K562 (cell line): ENCODE data around the gene UBA3. TPM values are rescaled to one million over a fixed set of nuclear protein-coding genes. Genes with fewer than 3 reads are reported as not detected.

ENCODE experiments used
- ATAC-seq: fragments of 200-7000 bp; cut with Tn5 transposase; 3 replicates; pipeline ENCODE4 v1.9.1; 2020; ENCODE audit warnings: moderate library complexity
- BruUV-seq: library from RNA; stranded (reverse); fragments of 400-500 nt; replicated peaks from 2 replicates; lab custom pipeline; 2021; lab: Mats Ljungman, UMichigan
- CTCF ChIA-PET: fragments of 300-600 bp; formaldehyde crosslinking; extraction: SDS; loops from one replicate; lab custom pipeline; 2021; ENCODE audit warnings: low intra/inter-chr PET ratio; lab: Yijun Ruan, JAX
- POLR2A ChIA-PET: fragments of 300-600, 350-650 bp; sonication (Branson Sonifier 250); formaldehyde crosslinking; extraction: SDS; loops from one replicate; lab custom pipeline; 2021; ENCODE audit warnings: antibody characterized with exemption, inconsistent platforms; lab: Yijun Ruan, JAX
- DNase-seq, 4 experiments: peaks; one replicate each; pipeline versions ENCODE4 v3.0.0 to v3.0.0-alpha.2; 2011 to 2018; ENCODE audit warnings: low spot score in 3 of 4, mixed read lengths in 3 of 4; ENCODE audit errors: extremely low read depth in 1 of 4
- FAIRE-seq: peaks from 2 replicates; lab custom pipeline; 2011; peaks lifted over from hg19 to GRCh38; lab: Jason Lieb, UNC
- H2AFZ ChIP-seq: 2 replicates; pipeline ENCODE4 v1.6.0; 2011; ENCODE audit warnings: low read depth, low read length, control low read depth, inconsistent platforms
- H3K27ac ChIP-seq: fragments of 200-600 bp; 3 replicates; pipeline ENCODE4 v1.8.0; 2011; ENCODE audit warnings: low read depth, mild to moderate bottlenecking, control low read depth, inconsistent platforms, low read length, moderate library complexity, mixed read lengths; ENCODE audit errors: extremely low read depth
- H3K27me3 ChIP-seq, 2 experiments: fragments of 300-600 bp in 1 of 2; 2 replicates in 1 of 2; 3 replicates in 1 of 2; pipeline versions ENCODE4 v1.6.0 to v1.8.0; 2011; ENCODE audit warnings: inconsistent platforms in 2 of 2, low read length in 2 of 2, mild to moderate bottlenecking in 1 of 2, mixed read lengths in 1 of 2, moderate library complexity in 1 of 2; ENCODE audit not compliant: control insufficient read depth in 2 of 2, insufficient read depth in 2 of 2
- H3K36me3 ChIP-seq: fragments of 300-600 bp; 3 replicates; pipeline ENCODE4 v1.8.0; 2011; ENCODE audit warnings: mild to moderate bottlenecking, low read length, inconsistent platforms; ENCODE audit not compliant: control insufficient read depth, insufficient read depth
- H3K4me1 ChIP-seq, 2 experiments: fragments of 200-600 bp in 1 of 2; replicated peaks in 1 of 2; 2 replicates in 1 of 2; 3 replicates in 1 of 2; pipeline versions ENCODE4 v1.5.1 to v1.8.0; 2011; ENCODE audit warnings: inconsistent platforms in 2 of 2, low read length in 2 of 2, mild to moderate bottlenecking in 1 of 2, mixed read lengths in 1 of 2, moderate library complexity in 1 of 2; ENCODE audit not compliant: control insufficient read depth in 2 of 2, insufficient read depth in 2 of 2
- H3K4me2 ChIP-seq: 2 replicates; pipeline ENCODE4 v1.6.1; 2011; ENCODE audit warnings: low read length, control low read depth, inconsistent platforms, mixed read lengths; ENCODE audit not compliant: insufficient read depth
- H3K4me3 ChIP-seq: fragments of 200-600 bp; sonication (generic), shearing (Covaris generic); 2 replicates; pipeline ENCODE4 v1.5.1; 2016; ENCODE audit warnings: control low read depth, inconsistent platforms
- H3K79me2 ChIP-seq: fragments of 200-600 bp; 3 replicates; pipeline ENCODE4 v1.8.0; 2011; ENCODE audit warnings: low read length, inconsistent platforms; ENCODE audit not compliant: control insufficient read depth, insufficient read depth
- H3K9ac ChIP-seq, 2 experiments: 2 replicates each; pipeline versions ENCODE4 v1.6.0 to v1.6.1; 2011; ENCODE audit warnings: low read depth in 2 of 2, low read length in 2 of 2, control low read depth in 1 of 2, inconsistent platforms in 1 of 2, mild to moderate bottlenecking in 1 of 2, mixed read lengths in 1 of 2; ENCODE audit not compliant: insufficient read depth in 1 of 2
- H3K9me1 ChIP-seq: one replicate; pipeline ENCODE4 v1.6.0; 2011; ENCODE audit warnings: inconsistent platforms, mild to moderate bottlenecking, low read length, moderate library complexity; ENCODE audit not compliant: control insufficient read depth, insufficient read depth
- H3K9me3 ChIP-seq: replicated peaks from 2 replicates; pipeline ENCODE4 v1.5.1; 2011; ENCODE audit warnings: low read depth, low read length, inconsistent platforms; ENCODE audit not compliant: control insufficient read depth, insufficient read depth
- H4K20me1 ChIP-seq: replicated peaks from 2 replicates; pipeline ENCODE4 v1.6.1; 2011; ENCODE audit warnings: low read length, inconsistent platforms, mixed read lengths; ENCODE audit not compliant: control insufficient read depth, insufficient read depth
- CEBPB ChIP-seq: fragments of 450-650 bp; IDR thresholded peaks from 2 replicates; pipeline ENCODE4 v1.6.1; 2016; ENCODE audit warnings: missing genetic modification characterization, missing compliant biosample characterization
- CEBPG ChIP-seq, 3 experiments: fragments of 200-800 bp in 1 of 3; sonication (Bioruptor generic) in 1 of 3; sonication (generic) in 1 of 3; formaldehyde crosslinking in 1 of 3; IDR thresholded peaks in 2 of 3; conservative IDR thresholded peaks in 1 of 3; 2 replicates each; pipeline versions ENCODE4 v1.6.1 to v1.8.0; 2016 to 2022; ENCODE audit warnings: missing compliant biosample characterization in 2 of 3, missing genetic modification characterization in 2 of 3, mild to moderate bottlenecking in 1 of 3, missing genetic modification reagents in 1 of 3
- MECOM ChIP-seq: fragments of 250-450 bp; sonication (Bioruptor Pico); IDR thresholded peaks from 2 replicates; pipeline ENCODE4 v1.8.0; 2022; ENCODE audit warnings: inconsistent platforms
- NR2C1 ChIP-seq, 2 experiments: fragments of 450-650 bp; IDR thresholded peaks; 2 replicates each; pipeline ENCODE4 v1.6.1; 2017; ENCODE audit warnings: mild to moderate bottlenecking in 2 of 2, antibody characterized with exemption in 1 of 2, inconsistent platforms in 1 of 2, missing compliant biosample characterization in 1 of 2, missing genetic modification characterization in 1 of 2
- PTTG1 ChIP-seq: fragments of 450-650 bp; IDR thresholded peaks from 2 replicates; pipeline ENCODE4 v1.6.1; 2016; ENCODE audit warnings: low read depth, mild to moderate bottlenecking, missing genetic modification characterization, missing compliant biosample characterization
- SMC3 ChIP-seq: conservative IDR thresholded peaks from 2 replicates; pipeline ENCODE4 v1.6.1; 2011; ENCODE audit warnings: low read depth, low read length, improper control_type of control experiment; ENCODE audit not compliant: insufficient read depth
- ZFP36 ChIP-seq: fragments of 150-350 bp; IDR thresholded peaks from 2 replicates; pipeline ENCODE4 v1.6.1; 2018; ENCODE audit warnings: low read length, low read depth; ENCODE audit not compliant: partially characterized antibody
- WGBS: fragments of 100-300 bp; shearing (Covaris generic); methylation state at CpG from one replicate; pipeline ENCODE4 v1.1.6; 2016; ENCODE audit warnings: low coverage, mixed read lengths; ENCODE audit not compliant: insufficient coverage; ENCODE audit errors: missing lambda C conversion rate; 5-methylcytosine and 5-hydroxymethylcytosine counted together
- in situ Hi-C: fragments of 300-500 bp; cut with MboI; formaldehyde crosslinking; loops from 4 replicates; pipeline ENCODE4 v1.15.0; 2018; ENCODE audit warnings: inconsistent platforms, mixed read lengths
- intact Hi-C: fragments of 100-400 bp; cut with micrococcal nuclease; formaldehyde crosslinking; loops from 2 replicates; pipeline ENCODE4 v1.14.2; 2022
- polyA plus RNA-seq, 8 experiments: library from polyadenylated mRNA; depleted of rRNA in 4 of 8; stranded (reverse) in 5 of 8; unstranded in 3 of 8; fragments of >200 nt; fragmentation: Nextera tagmentation in 2 of 8; fragmentation: Illumina TruSeq in 1 of 8; extraction: Ambion mirVana in 2 of 8; extraction: Trizol in 1 of 8; gene quantifications; 2 replicates each; pipeline versions ENCODE4 v1.2.1 to v1.2.3, GENCODE V29; 2011 to 2014; ENCODE audit warnings: inconsistent platforms in 1 of 8, missing spikeins in 1 of 8
- total RNA-seq, 7 experiments: library from RNA; depleted of rRNA in 6 of 7; stranded (reverse); fragments of >200 nt in 6 of 7; fragmentation: Illumina TruSeq in 2 of 7; extraction: Trizol in 2 of 7; gene quantifications; 2 replicates each; pipeline versions ENCODE4 v1.2.1 to v1.2.3, GENCODE V29; 2011 to 2021; ENCODE audit warnings: low replicate concordance in 1 of 7

The UBA3 gene
- total and polyA plus RNA-seq, 9 of the 15 experiments (the other 6 are each of a cell fraction or from before 2014, with no cell fraction given): 23.2 to 80.0 (median 38.6) TPM

DNA sequence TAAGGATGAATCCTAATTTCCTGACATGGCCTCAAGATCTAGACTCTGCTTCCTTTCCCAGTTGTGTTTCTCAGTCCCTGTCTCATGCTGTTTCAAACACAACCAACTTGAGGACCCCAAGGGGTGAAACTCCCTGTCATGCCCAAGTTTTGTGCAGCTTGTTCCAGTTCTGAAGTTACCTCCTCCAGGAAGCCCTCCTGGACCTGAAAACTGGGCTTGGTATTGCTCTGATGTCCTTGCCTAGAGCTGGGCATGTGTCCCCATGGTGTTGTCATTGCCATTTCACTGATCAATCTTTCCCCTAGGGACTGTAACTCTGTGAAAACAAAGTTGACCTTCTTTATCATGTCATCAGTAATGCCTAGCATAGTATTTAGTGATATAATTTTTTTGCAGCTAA, 48.3 kb upstream of the UBA3 start:
- no peak overlapping the region for H3K4me3 ChIP-seq
- CTCF ChIA-PET: no interaction called here
- no peaks in the 10 kb centered on the region for H3K79me2 ChIP-seq
- DNase-seq (no peak), FAIRE-seq (no peak), ATAC-seq (no peak)
- H3K4me1 ChIP-seq: no peaks in the 10 kb centered on the region
- no peaks in the 10 kb centered on the region for H4K20me1 ChIP-seq
- no peak overlapping the region for H3K27ac ChIP-seq
- in situ Hi-C loops (no loop called here), intact Hi-C loops (no loop called here)
- no peaks in the 10 kb centered on the region; a peak in 1 of 5 replicates for H3K27me3 ChIP-seq
- no TSS peak for BruUV-seq
- POLR2A ChIA-PET: no interaction called here
- H2AFZ ChIP-seq: no peak overlapping the region
- TF ChIP-seq ZFP36 (peak; percentile 75), PTTG1 (tag) (no peak)
- no peak overlapping the region for H3K4me2 ChIP-seq
- no peak overlapping the region for H3K9ac ChIP-seq
- H3K36me3 ChIP-seq: no peaks in the 10 kb centered on the region
- H3K9me1 ChIP-seq: no peaks in the 10 kb centered on the region
- H3K9me3 ChIP-seq: no peaks in the 10 kb centered on the region

DNA sequence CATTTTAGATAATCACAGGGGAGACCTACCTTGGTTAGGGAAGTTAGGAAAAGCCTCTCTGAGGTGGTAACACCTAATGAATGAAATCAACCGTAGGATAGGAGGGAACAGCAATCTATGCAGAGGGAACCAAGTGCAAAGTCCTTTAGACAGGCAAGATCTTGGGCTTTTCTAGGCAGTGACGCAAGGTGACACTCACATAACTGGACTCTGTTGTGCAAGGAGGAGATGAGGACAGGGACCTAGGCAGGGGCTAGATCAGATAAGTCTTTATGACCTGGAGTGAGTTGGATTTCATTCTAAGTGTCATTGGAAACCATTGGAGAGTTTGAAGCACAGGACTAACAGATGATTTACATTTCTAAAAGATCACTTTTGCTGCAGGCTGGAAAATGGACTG, 46.8 kb upstream of the UBA3 start:
- no peak overlapping the region for H2AFZ ChIP-seq
- no peaks in the 10 kb centered on the region for H3K79me2 ChIP-seq
- TF ChIP-seq NR2C1 (IDR thresholded peaks at IDR 0.05) (no peak), NR2C1 (tag; IDR thresholded peaks at IDR 0.05) (peak; percentile 11; the same call in 1 of the 2 replicates), SMC3 (no peak), CEBPG (CRISPR knock-in tag; IDR thresholded peaks at IDR 0.05) (no peak), CEBPG (tag; conservative IDR thresholded peaks at IDR 0.05 in 1 of 2, IDR thresholded peaks at IDR 0.05 in 1 of 2) (peak; percentile 46 to 55; a peak in 3 of 4 replicates), CEBPB (tag) (peak; percentile 58; the same call in 1 of the 2 replicates), MECOM (CRISPR knock-in tag) (peak; percentile 77)
- H3K9me3 ChIP-seq: no peaks in the 10 kb centered on the region
- H3K4me2 ChIP-seq: no peak overlapping the region
- no peak overlapping the region for H3K4me3 ChIP-seq
- no peaks in the 10 kb centered on the region for H3K36me3 ChIP-seq
- H3K27ac ChIP-seq: no peak overlapping the region
- FAIRE-seq (no peak), ATAC-seq (no peak), DNase-seq (no peak)
- intact Hi-C loops (no loop called here), in situ Hi-C loops (no loop called here)
- no TSS peak for BruUV-seq
- CTCF ChIA-PET: no interaction called here
- POLR2A ChIA-PET: no interaction called here
- H3K4me1 ChIP-seq: no peaks in the 10 kb centered on the region
- no peaks in the 10 kb centered on the region for H4K20me1 ChIP-seq
- 12% methylated on average over 2 of the region's 2 CpGs for WGBS
- no peaks in the 10 kb centered on the region for H3K9me1 ChIP-seq
- no peaks in the 10 kb centered on the region; a peak in 1 of 5 replicates for H3K27me3 ChIP-seq
- no peak overlapping the region for H3K9ac ChIP-seq
